Smooth muscle cell of the brain vasculature (primary cell): ENCODE results near the gene ROPN1.
"Not testable (repeated sequence)": the region's sequence is repeated elsewhere in the genome, so short reads cannot be mapped to it uniquely, and the experiment has no call there.

Experiments used
- DNase-seq: peaks from one replicate; pipeline ENCODE4 v3.0.0-alpha.2; 2012; ENCODE audit warnings: low read depth, low spot score

The ROPN1 gene

GRCh38 chr3:123991730-123992588, at the start of gene ROPN1:
Gene ROPN1 (minus strand): TSS chr3:123992124. CDS start chr3:123980481, 11,643 bp downstream.
- DNase-seq: not testable (repeated sequence)

DNA sequence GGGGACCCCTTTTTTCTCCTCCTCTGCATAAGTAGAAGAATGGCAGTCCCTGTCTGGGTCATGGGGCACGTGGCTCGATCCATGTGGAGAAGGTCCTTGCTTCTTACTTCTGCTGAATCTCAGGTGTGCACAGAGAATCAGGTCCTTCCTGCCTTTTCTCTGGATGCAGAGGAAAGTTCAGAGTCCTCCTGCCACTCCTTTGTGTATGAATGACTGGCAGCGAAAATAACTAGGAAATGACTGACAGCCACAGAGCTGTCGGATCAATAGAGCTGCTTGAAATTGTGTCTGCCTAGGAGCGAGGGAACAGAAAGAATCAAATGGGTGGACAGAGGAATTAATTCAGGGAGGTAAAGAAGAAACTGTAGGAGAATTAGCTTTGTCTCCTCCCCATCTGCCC, 49.6 kb upstream of the ROPN1 start:
- no peak for DNase-seq

GRCh38 chr3:124037326-124037725, 45.4 kb upstream of the ROPN1 start:
- DNase-seq: no peak

DNA sequence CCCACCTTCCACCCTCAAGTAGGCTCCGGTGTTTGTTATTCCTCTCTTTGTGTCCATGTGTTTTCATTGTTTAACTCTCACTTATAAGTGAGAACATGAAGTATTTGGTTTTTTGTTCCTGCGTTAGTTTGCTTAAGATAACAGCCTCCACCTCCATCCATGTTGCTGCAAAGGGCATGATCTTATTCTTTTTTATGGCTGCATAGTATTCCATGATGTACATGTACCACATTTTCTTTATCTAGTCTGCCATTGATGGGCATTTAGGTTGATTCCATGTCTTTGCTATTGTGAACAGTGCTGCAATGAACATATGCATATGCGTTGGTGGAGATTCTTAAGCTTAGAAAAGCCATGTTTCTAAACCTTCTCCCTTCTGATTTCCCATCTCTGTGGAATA, 44.3 kb upstream of the ROPN1 start:
- not testable (repeated sequence) for DNase-seq

DNA sequence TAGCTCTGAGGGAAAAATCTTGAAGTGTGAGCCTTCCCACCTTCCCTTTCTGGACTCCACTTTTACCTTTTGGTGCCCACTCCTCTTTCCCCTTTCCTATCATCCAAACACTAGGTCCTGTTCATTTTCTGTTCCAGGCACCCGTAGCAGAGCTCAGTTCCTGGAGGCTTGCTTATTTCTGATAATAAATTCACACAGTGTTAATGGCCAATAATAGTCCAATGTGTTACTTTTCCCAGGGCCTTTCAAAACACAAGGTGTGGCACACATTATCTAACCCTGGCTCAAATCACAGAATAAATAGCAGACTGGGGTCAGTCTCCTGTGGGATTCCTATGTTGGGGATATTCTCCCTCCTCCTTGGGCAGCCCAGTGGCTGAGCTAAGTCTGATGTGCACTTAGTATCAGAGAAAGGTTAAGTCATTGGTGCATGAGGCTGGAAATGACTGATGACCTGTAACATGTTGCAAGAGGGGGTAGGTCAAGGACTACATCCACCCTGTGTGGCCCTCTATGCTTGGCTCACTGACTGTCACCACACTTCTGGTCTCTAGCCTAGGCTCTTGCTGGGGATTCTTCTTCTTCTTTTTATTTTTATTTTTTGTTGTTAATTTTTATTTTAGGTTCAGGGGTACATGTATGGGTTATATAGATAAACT, 43.7 kb upstream of the ROPN1 start:
- DNase-seq: no peak

- DNase-seq: no peak
These were observed 42.9 kb upstream of the ROPN1 start for GRCh38 chr3:124034844-124035152.

DNA sequence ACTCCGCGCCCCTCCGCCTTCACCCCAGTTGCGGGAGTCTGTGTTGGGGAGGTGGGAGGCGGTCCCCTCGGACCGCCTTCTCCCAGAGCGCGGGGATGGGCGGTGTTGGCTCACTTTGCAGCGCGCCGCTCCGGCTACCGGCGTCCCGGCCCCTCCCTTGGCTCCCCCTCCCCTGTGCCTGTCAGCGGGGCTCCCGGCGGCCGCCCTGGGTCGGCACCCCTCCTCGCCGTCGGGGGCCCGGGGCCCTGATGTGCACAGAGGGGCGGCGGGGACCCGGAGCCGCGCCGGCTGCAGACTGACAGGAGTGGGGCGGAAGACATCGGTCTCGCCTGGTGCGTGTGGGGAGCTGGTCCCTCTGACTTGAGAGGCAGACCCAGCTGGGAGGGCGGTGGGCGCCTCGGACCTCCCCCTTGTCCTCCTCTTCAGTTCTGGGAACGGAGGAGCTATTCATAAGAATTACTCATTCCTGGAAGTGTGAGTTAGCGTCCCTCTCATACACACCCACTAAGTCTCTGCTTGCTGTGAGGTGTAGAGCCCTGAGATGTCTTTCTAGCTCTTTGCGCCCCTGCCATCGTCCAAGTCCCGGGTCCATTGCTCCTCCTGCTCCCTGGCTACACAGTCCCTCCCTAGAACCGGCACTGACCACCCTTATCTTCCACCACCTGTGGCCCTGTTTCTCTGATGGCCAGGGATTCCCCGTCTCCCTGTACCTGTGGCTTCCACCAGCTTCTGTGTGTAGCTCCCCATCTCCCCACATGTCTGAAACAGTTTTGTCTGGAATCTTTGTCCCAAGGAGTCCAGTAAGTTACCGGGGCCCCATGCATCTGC, 42.3 kb upstream of the ROPN1 start:
- no peak for DNase-seq

DNA sequence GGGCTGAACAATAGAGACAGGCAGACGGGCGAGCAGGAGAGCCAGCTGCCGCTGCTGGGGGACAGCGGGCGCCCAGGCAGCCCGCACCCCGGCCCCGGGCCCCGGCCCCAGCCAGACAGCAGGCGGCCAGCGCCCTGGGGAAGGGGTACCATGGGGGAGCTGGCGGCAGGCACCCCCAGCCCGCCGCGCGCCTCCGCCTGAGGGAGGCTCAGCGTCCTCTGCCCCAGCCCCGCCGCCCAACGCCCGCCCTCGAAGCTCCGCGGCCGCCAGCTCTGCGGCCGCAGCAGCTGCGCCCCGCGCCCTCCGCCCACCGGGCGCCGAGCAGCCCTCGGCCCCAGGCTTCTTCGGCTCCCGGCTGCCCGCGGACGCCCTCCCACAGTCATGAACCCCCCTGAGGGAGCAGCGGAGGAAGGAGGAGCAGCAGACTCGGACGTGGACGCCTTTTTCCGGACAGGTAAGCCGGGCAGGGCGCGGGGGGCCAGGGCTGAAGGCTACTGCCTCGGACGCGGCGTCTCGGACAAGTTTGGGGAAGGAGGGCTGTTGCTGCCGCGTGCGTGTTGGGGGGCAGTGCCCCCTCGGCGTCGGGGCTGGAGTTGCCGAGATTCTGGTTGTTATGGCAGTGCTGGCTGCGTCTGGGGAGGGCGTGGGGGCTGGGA, 41.6 kb upstream of the ROPN1 start, which contains the start of gene KALRN:
KALRN (plus strand) TSS at position 10 of the 656 bp plus-strand sequence.
- DNase-seq: no peak

GRCh38 chr3:124032881-124033359, 41.0 kb upstream of the ROPN1 start:
- peak; percentile 47 for DNase-seq

GRCh38 chr3:124032311-124032880, 40.5 kb upstream of the ROPN1 start:
- no peak for DNase-seq

DNA sequence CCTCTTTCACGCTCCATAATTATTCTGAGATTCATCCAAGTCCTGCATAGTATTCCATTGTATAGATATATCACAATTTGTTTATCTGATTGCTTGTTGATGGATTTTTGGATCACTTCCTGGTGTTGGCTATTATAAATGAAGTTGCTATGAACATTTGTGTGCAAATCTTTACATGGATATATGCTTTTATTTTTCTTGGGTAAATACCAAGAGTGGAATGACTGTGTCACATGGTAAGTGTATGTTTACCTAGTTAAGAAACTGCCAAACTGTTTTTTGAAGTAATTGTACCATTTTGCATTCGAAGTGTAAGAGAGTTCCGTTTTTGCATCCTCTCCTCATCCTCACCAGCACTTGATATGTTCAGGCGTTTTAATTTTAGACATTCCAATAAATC, 34.6 kb upstream of the ROPN1 start:
- no peak for DNase-seq

DNA sequence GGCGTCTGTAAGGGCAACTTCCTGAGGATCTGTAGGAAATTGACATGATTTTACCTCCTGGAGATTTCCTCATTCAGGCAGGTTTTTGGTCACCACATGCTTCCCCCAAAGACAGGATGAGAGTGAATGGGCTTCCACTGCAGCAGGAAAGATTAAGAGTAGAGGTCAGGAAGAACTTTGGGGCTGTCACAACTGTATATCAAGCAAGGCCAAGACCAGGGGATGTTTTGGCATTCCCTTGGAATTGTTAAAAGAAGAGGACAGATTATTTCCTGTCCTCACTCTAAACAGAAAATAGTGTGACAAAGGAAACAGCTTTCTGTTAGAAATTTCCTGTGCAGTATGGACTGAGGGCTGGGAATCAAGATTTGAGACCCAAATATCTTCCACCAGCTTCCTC, 31.6 kb upstream of the ROPN1 start:
- DNase-seq: not testable (repeated sequence)

GRCh38 chr3:124019291-124019690, 27.4 kb upstream of the ROPN1 start:
- DNase-seq: no peak

GRCh38 chr3:124017502-124017901, 25.6 kb upstream of the ROPN1 start:
- not testable (repeated sequence) for DNase-seq

- DNase-seq: not testable (repeated sequence)
These were observed 24.6 kb upstream of the ROPN1 start for GRCh38 chr3:124016483-124016882.

- DNase-seq: no peak
These were observed 22.5 kb upstream of the ROPN1 start for GRCh38 chr3:124014366-124014942.

DNA sequence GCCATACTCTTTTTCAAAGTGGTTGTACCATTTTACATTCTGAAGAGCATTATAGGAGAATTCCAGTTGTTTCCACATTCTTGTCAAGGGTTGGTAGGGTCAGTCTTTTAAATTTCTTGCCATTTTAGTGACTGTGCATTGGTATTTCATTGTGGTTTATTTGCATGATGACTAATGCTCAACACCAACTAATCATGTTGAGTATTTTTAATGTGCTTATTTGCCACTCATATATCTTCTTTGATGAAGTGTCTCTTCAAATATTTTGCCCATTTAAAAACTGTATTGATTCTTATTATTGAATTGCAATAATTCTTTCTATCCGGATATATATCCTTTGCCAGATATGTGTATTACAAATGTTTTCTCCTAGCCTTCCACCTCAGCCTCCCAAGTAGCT, 16.4 kb upstream of the ROPN1 start:
- not testable (repeated sequence) for DNase-seq

- no peak for DNase-seq
These were observed 15.3 kb upstream of the ROPN1 start for GRCh38 chr3:124007186-124007585.

DNA sequence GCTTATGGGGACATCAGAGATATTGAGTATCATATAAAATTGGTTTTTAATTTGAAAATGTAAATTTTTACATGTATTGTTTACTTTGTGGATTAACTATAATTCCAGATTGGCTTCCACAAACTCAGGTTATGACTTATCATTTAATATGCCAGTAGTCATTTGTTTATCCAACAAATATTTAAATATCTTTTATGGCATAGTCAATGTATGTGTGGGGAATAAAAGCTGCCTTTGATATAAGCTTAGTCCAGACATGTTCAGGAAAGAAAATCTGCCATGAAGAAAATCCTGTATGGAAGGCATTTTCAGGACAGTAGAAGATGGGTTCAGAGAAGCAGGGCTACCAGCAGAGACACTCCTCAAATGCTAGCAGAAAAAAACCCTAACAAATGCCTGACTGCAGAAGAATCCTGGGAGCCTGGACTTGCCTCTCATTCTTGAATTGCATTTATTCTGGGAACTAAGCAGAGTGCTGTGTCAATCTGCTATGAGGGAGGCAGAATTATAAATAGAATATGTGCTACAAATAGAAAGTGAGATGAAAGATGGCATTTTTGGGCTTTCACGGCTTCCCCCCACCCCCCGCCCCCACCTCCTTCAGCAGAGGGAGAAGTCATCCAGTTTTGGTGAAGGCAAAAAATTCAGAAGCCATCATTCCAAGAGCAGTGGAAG, 10.6 kb upstream of the ROPN1 start:
- DNase-seq: not testable (repeated sequence)

- not testable (repeated sequence) for DNase-seq
These were observed 9.4 kb upstream of the ROPN1 start for GRCh38 chr3:124001366-124001765.
